Peyer's patch (tissue), 4 donors: ENCODE measurements around the gene OR52I2.

Experiments used
- CTCF ChIP-seq, 6 experiments: fragments of 450-650 bp in 4 of 6; fragments of 200-600 bp in 2 of 6; sonication (generic) in 1 of 6; IDR thresholded peaks; one replicate each; pipeline ENCODE4 v1.5.1; 2017 to 2019; ENCODE audit warnings: antibody characterized with exemption in 6 of 6, mild to moderate bottlenecking in 3 of 6, moderate library complexity in 1 of 6
- POLR2A ChIP-seq, 2 donors: fragments of 450-650 bp; IDR thresholded peaks; one replicate each; pipeline ENCODE4 v1.5.1; 2017; ENCODE audit warnings: antibody characterized with exemption in 2 of 2, mild to moderate bottlenecking in 2 of 2, moderate library complexity in 2 of 2

DNA sequence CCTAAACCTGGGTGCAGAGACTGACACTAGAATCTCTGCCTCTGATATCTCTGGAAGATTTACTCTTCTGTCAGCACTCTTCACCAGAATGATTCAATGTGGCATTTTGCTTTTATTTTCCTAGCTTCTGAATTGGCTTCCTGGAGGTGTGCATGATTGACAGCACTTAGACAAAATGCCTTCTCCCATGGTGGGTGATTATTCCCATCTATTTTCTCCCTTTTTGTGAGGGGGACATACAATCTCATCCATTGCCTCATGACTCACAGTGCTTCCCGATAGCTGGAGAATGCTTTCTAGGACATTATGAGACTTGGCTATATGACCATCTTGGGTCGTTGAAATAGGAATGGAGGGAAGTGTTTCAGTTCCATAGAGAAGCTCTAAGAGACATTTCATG, 30.4 kb downstream of the OR52I2 start:
- TF ChIP-seq CTCF (IDR thresholded peaks at IDR 0.05), result no peak
- no peak for TF ChIP-seq POLR2A (IDR thresholded peaks at IDR 0.05)
